ENCODE measurements around the gene ATP6V1F.

Gene ATP6V1F

GRCh38 chr7:128867842-128868623 is 5.4 kb downstream of the ATP6V1F start:
- no peak for DNase-seq (ENCODE audit: low read depth in 3 of 3)

- no peak for DNase-seq (ENCODE audit: low read depth in 3 of 3)
These were observed 6.0 kb downstream of the ATP6V1F start for GRCh38 chr7:128868624-128869137.

- peak in 1 of 3 donors; percentile 27 for DNase-seq (ENCODE audit: low read depth in 3 of 3)
These were observed 6.7 kb downstream of the ATP6V1F start for GRCh38 chr7:128869138-128869943.

- no peak for DNase-seq (ENCODE audit: low read depth in 3 of 3)
These were observed 7.3 kb downstream of the ATP6V1F start for GRCh38 chr7:128869944-128870285.

GRCh38 chr7:128871050-128871449 is 8.4 kb downstream of the ATP6V1F start:
- DNase-seq (ENCODE audit: low read depth in 3 of 3), result no peak

- no peak for DNase-seq (ENCODE audit: low read depth in 3 of 3)
These were observed 9.8 kb downstream of the ATP6V1F start for GRCh38 chr7:128872394-128872824.

- DNase-seq (ENCODE audit: low read depth in 3 of 3), result no peak
These were observed 10.6 kb downstream of the ATP6V1F start for GRCh38 chr7:128873234-128873633.

GRCh38 chr7:128874140-128875031 is 11.7 kb downstream of the ATP6V1F start:
- DNase-seq (ENCODE audit: low read depth in 3 of 3), result no peak

GRCh38 chr7:128875523-128875948 is 12.9 kb downstream of the ATP6V1F start:
- no peak for DNase-seq (ENCODE audit: low read depth in 3 of 3)

GRCh38 chr7:128876127-128876526 is 13.5 kb downstream of the ATP6V1F start:
- no peak for DNase-seq (ENCODE audit: low read depth in 3 of 3)

- no peak for DNase-seq (ENCODE audit: low read depth in 3 of 3)
These were observed 13.9 kb downstream of the ATP6V1F start for GRCh38 chr7:128876586-128876977.

GRCh38 chr7:128876978-128877755 is 14.5 kb downstream of the ATP6V1F start:
- no peak for DNase-seq (ENCODE audit: low read depth in 3 of 3)

- DNase-seq (ENCODE audit: low read depth in 3 of 3), result no peak
These were observed 15.1 kb downstream of the ATP6V1F start for GRCh38 chr7:128877756-128878120.

- DNase-seq (ENCODE audit: low read depth in 3 of 3), result no peak
These were observed 15.8 kb downstream of the ATP6V1F start for GRCh38 chr7:128878226-128879105.

- DNase-seq (ENCODE audit: low read depth in 3 of 3), result no peak
These were observed 16.8 kb downstream of the ATP6V1F start for GRCh38 chr7:128879461-128879938.

GRCh38 chr7:128879939-128880746 is 17.5 kb downstream of the ATP6V1F start:
- DNase-seq (ENCODE audit: low read depth in 3 of 3), result no peak

- no peak for DNase-seq (ENCODE audit: low read depth in 3 of 3)
These were observed 18.3 kb downstream of the ATP6V1F start for GRCh38 chr7:128880791-128881457.

GRCh38 chr7:128881458-128882125 is 18.9 kb downstream of the ATP6V1F start:
- DNase-seq (ENCODE audit: low read depth in 3 of 3), result no peak

All from stimulated activated CD4-positive, alpha-beta T cell treated with anti-CD3 and anti-CD28 coated beads, TNF-alpha, amount 100 ng/mL, for 48 hours (primary cell).